Heart left ventricle (tissue), 16 donors: Measurements from ENCODE around the gene CCSER1. TPM values are rescaled to one million over a fixed set of nuclear protein-coding genes. Genes with fewer than 3 reads are reported as not detected.
A peak's percentile ranks its signal among the peaks of the same experiment; 100 is the strongest.

Experiments
- ATAC-seq, 4 donors: fragments of 200-7000 bp; cut with Tn5 transposase; one replicate each; pipeline ENCODE4 v1.9.1; 2020 to 2022; ENCODE audit warnings: moderate library complexity in 4 of 4, mild to moderate bottlenecking in 3 of 4, moderate number of reproducible peaks in 1 of 4
- DNase-seq, 5 donors: peaks; one replicate each; pipeline ENCODE4 v3.0.0-alpha.2; 2020
- H3K27ac ChIP-seq, 12 donors: fragments of 200-600 bp; sonication (generic) in 4 of 12; one replicate each; pipeline versions ENCODE4 v1.5.0 to v1.8.0; 2016 to 2022; ENCODE audit warnings: mild to moderate bottlenecking in 2 of 12
- H3K27me3 ChIP-seq, 9 donors: fragments of 200-600 bp; sonication (generic) in 2 of 9; one replicate each; pipeline versions ENCODE4 v1.5.1 to v1.8.0; 2016 to 2022; ENCODE audit warnings: mild to moderate bottlenecking in 3 of 9
- H3K36me3 ChIP-seq, 9 donors: fragments of 200-600 bp; sonication (generic) in 2 of 9; one replicate each; pipeline versions ENCODE4 v1.5.0 to v1.8.0; 2018 to 2022; ENCODE audit warnings: mild to moderate bottlenecking in 2 of 9
- H3K4me1 ChIP-seq, 12 donors: fragments of 200-600 bp; sonication (generic) in 4 of 12; one replicate each; pipeline versions ENCODE4 v1.5.0 to v1.8.0; 2016 to 2022; ENCODE audit warnings: mild to moderate bottlenecking in 3 of 12
- H3K4me3 ChIP-seq, 12 donors: fragments of 200-600 bp; sonication (generic) in 4 of 12; one replicate each; pipeline versions ENCODE4 v1.5.0 to v1.8.0; 2017 to 2022; ENCODE audit warnings: mild to moderate bottlenecking in 9 of 12, moderate library complexity in 4 of 12
- H3K9me3 ChIP-seq, 12 donors: fragments of 200-600 bp; sonication (generic) in 4 of 12; one replicate each; pipeline versions ENCODE4 v1.5.0 to v1.8.0; 2016 to 2022; ENCODE audit warnings: mild to moderate bottlenecking in 1 of 12
- POLR2A ChIP-seq, 2 donors: fragments of 450-650 bp; IDR thresholded peaks; one replicate each; pipeline ENCODE4 v1.6.1; 2017; ENCODE audit warnings: antibody characterized with exemption in 2 of 2, mild to moderate bottlenecking in 2 of 2, moderate library complexity in 2 of 2
- WGBS, 4 donors: extraction: QIAGEN DNeasy Blood & Tissue Kit in 2 of 4; methylation state at CpG; one replicate each; pipeline versions ENCODE4 v1.1.5 to v1.1.7; 2013 to 2018; 5-methylcytosine and 5-hydroxymethylcytosine counted together
- intact Hi-C, 10 donors: fragments of 100-400 bp; cut with DNase I; formaldehyde crosslinking; loops; one replicate each; pipeline versions ENCODE4 v1.11.1 to v1.14.2; 2022
- polyA plus RNA-seq, 2 donors: library from polyadenylated mRNA; stranded (reverse); fragments of 200-250 nt; gene quantifications; one replicate each; pipeline ENCODE4 v1.2.3, GENCODE V29; 2013
- total RNA-seq, 9 donors: library from RNA; depleted of rRNA in 2 of 9; stranded (reverse); fragments of >200 nt in 2 of 9; fragmentation: NEBNext Ultra II Directional in 3 of 9; extraction: Animal tissue kit (Norgen Biotek cat#: 25700) in 3 of 9; gene quantifications; one replicate each; pipeline versions ENCODE4 v1.1.0 to v1.2.4, GENCODE V29; 2016 to 2023
- TF ChIP-seq, protein P1 (sequence below), 12 donors: fragments of 200-600 bp; sonication (generic) in 4 of 12; IDR thresholded peaks; one replicate each; pipeline versions ENCODE4 v1.5.0 to v1.8.0; 2018 to 2022; ENCODE audit warnings: antibody characterized with exemption in 12 of 12, mild to moderate bottlenecking in 5 of 12
- donor health status: ischemic (EF 13 %, LVEDD 7.1; RV severe dilation, severe dysfunction).
- donor health status: healthy with polysubstance abuse.
- donor health status: DM: no; HTN: yes; CAD: no.
- donor health status: DM: no; HTN: no; CAD: no.
- donor health status: ischemic (EF 25% LVEDD 6.9; RV normal size, moderate dysfunction).
- donor health status: ischemic (EF 25% LVEDD 5.7; RV mildly dilated, moderate dysfunction).
- donor health status: healthy.
- donor health status: DM: yes; HTN: yes; CAD: no.
- donor health status: ischemic (EF 35%, LVEDD 5.7; RV mildly dilated, moderate dysfunction).
- donor health status: nonischemic (EF 11% LVEDD 7.7; RV severe dilation, severe dysfunction).
- donor health status: DM: yes; HTN: yes; CAD: no.
- donor health status: PGD.
- donor health status: ischemic (EF 29% LVEDD 5.4; RV normal size, mild dysfunction).
- donor health status: nonischemic (EF 23%, LVEDD 6.1; RV moderate dilation, normal function).

CCSER1 gene
- total and polyA plus RNA-seq, 11 donors: 2.5 to 15.8 (median 12.2) TPM

DNA sequence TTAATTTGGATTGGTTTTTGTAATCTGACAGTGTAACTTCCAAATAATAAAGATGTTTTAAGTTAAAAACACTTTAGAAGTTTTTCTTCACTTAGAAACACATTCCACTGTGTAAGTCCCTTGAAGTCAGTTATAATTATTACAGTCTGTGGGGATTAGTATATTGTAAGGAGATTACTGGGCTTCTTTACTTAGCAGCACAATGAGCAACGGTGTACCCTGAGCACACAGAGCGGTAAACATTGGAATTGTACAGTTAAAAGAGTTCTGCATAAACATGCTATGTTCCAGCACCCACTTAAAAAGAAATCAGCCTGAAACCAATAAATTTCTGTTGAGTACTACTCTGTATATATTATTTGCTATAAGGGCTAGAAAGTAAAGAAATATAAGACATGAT is 44.3 kb downstream of the CCSER1 start:
- intact Hi-C loops: no loop called here
- Histone ChIP-seq H3K9me3 (no peaks in the 10 kb centered on the region), H3K4me1 (peaks cover 0 to 4% (median 0%) of the 10 kb centered on the region in 12 donors), H3K27ac (no peak overlapping the region), H3K27me3 (no peaks in the 10 kb centered on the region), H3K4me3 (no peak overlapping the region), H3K36me3 (no peaks in the 10 kb centered on the region)
- TF ChIP-seq POLR2A (IDR thresholded peaks at IDR 0.05): no peak
- TF ChIP-seq, protein P1, sequence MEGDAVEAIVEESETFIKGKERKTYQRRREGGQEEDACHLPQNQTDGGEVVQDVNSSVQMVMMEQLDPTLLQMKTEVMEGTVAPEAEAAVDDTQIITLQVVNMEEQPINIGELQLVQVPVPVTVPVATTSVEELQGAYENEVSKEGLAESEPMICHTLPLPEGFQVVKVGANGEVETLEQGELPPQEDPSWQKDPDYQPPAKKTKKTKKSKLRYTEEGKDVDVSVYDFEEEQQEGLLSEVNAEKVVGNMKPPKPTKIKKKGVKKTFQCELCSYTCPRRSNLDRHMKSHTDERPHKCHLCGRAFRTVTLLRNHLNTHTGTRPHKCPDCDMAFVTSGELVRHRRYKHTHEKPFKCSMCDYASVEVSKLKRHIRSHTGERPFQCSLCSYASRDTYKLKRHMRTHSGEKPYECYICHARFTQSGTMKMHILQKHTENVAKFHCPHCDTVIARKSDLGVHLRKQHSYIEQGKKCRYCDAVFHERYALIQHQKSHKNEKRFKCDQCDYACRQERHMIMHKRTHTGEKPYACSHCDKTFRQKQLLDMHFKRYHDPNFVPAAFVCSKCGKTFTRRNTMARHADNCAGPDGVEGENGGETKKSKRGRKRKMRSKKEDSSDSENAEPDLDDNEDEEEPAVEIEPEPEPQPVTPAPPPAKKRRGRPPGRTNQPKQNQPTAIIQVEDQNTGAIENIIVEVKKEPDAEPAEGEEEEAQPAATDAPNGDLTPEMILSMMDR (IDR thresholded peaks at IDR 0.05): no peak
- ATAC-seq (no peak), DNase-seq (no peak)
- WGBS, 4 donors: 86 to 90% (median 87%) methylated on average over 2 of the region's 2 CpGs

DNA sequence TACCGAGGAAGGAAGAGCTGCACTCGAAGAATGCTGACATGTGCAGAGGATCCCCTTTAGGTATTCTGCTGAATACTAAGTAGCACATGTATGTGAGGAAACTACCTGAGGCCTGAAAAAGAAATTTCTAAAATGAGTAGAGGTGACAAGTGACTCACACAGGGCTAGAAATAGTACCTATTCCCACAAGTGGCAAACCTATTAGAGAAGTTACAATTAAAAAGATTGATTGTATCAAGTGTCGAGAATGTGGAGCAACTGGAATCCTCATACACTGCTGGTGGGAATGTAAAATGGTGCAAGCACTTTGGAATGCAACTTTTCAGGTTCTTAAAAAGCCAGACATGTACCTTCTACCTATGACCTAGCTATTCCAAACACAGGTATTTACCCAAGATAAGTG is 47.4 kb downstream of the CCSER1 start:
- no peak for TF ChIP-seq POLR2A (IDR thresholded peaks at IDR 0.05)
- TF ChIP-seq, protein P1 (IDR thresholded peaks at IDR 0.05): no peak
- Histone ChIP-seq H3K4me1 (peaks cover 0 to 4% (median 0%) of the 10 kb centered on the region in 12 donors), H3K4me3 (no peak overlapping the region), H3K9me3 (no peaks in the 10 kb centered on the region), H3K27me3 (no peaks in the 10 kb centered on the region), H3K27ac (no peak overlapping the region), H3K36me3 (no peaks in the 10 kb centered on the region)
- intact Hi-C loops: no loop called here
- ATAC-seq: peak in 1 of 4 donors; percentile 41
- DNase-seq: no peak
- 52 to 66% (median 60%) methylated on average over 3 of the region's 3 CpGs for WGBS, 4 donors

DNA sequence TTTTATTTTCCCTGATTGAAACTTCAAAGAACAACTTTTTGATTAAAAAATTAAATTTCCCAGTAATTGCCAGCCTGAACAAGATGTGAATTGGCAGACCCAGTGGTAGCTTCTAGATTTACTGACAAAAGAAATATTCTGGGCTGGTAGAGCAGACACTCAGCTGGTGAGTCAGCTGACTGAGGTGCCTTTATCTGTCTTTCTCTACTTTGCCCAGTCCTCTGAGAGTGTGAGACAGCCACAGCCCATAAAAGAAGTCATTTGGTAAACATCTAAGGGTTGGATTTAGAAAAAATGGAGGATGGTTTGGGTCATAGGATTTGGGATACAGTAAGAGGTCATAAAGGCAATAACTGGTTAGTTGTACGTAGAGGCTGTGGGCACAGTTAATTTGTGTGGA is 54.5 kb downstream of the CCSER1 start:
- H3K27me3 ChIP-seq: no peaks in the 10 kb centered on the region
- ATAC-seq: peak in 3 of 4 donors; percentile 59 to 63 (median 63)
- intact Hi-C loops: no loop called here
- peaks cover 0 to 10% (median 0%) of the 10 kb centered on the region in 12 donors for H3K4me1 ChIP-seq
- H3K27ac ChIP-seq: no peak overlapping the region
- H3K36me3 ChIP-seq: no peaks in the 10 kb centered on the region
- no peaks in the 10 kb centered on the region for H3K9me3 ChIP-seq
- no peak for TF ChIP-seq POLR2A (IDR thresholded peaks at IDR 0.05)
- TF ChIP-seq, protein P1 (IDR thresholded peaks at IDR 0.05): no peak
- WGBS, 4 donors: 76 to 91% (median 84%) methylated on average over 1 of the region's 1 CpG
- H3K4me3 ChIP-seq: no peak overlapping the region
- DNase-seq: no peak

DNA sequence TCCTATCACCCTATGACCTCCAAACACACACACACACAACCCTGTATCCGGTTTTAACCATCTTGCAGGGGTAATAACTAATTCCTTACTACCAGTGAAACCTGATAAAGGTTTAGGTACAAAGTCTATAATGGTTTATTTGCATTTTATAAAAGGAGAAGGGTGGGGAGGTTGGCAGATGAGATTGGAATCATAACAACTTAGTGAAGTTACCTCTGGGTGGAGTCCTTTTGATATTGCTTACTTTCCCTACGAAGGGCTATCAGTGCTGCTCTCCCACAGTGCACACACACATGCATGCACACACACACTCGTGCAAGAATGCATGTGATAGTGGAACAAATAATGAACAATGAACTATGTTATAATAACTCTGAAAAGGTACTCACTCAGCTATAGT is 56.1 kb downstream of the CCSER1 start:
- H3K4me1 ChIP-seq: peaks cover 0 to 10% (median 0%) of the 10 kb centered on the region in 12 donors
- H3K27me3 ChIP-seq: no peaks in the 10 kb centered on the region
- no peak for TF ChIP-seq POLR2A (IDR thresholded peaks at IDR 0.05)
- TF ChIP-seq, protein P1 (IDR thresholded peaks at IDR 0.05): no peak
- H3K9me3 ChIP-seq: no peaks in the 10 kb centered on the region
- no peaks in the 10 kb centered on the region for H3K36me3 ChIP-seq
- intact Hi-C loops: no loop called here
- whole genome bisulfite sequencing, 4 donors: 35 to 55% (median 39%) methylated on average over 3 of the region's 3 CpGs
- no peak overlapping the region for H3K27ac ChIP-seq
- no peak for ATAC-seq
- no peak overlapping the region for H3K4me3 ChIP-seq
- DNase-seq: no peak
